NCI-H345 (cell line): ENCODE data around the gene MXD3.
A peak's percentile ranks its signal among the peaks of the same experiment; 100 is the strongest.

Experiments used
- DNase-seq: peaks from one replicate; lab custom pipeline; 2025; lab: John Stamatoyannopoulos, UW

MXD3 gene

DNA sequence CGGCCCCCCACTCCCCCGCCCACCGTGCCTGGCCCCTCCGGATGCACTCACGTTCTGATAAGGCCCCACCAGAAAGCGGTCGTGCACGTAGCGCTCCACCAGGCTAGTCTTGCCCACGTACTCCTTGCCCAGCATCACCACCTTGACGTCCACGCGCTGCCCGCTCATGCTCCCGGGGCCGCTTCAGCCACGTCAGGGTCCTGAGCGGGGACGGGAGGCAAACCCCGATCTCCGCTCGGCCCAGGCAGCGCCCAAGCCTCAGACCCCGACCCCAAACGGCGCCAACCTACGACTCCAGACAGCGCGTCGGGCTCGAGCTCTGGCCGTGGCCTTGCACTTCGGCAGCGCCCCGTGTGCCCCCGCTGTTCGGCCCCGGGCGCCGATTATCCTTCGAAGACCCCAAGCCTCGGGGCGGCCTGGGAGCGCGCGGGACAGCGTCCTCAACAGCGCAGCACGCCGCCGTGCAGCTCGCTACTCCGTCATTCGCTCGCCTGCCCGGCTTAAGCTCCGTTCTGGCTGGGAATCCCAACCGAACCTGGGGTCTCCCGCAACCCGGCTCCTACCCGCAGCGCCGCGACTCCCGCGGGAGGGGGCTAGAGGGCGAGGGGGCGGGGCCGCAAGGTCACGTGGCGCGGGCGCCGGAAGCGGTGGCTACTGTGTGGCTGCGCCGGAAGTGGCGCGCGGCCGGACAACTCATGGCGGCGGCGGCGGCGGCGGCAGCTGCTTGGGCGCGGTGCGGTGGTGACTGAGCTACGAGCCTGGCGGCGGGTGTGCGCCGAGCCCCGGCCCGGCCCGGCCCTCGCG, 8.4 kb downstream of the MXD3 start, which contains the start of the genes PRELID1 and RAB24:
Gene PRELID1 (plus strand): TSS at position 679 of the 804 bp plus-strand sequence. CDS start 187 bp downstream, outside the sequence.
Gene RAB24 (minus strand): TSS at position 599 of the 804 bp plus-strand sequence. CDS start 431 bp downstream, at position 168.
- DNase-seq = peak; percentile 92

GRCh38 chr5:177302354-177303110, 9.2 kb downstream of the MXD3 start:
- DNase-seq = no peak

DNA sequence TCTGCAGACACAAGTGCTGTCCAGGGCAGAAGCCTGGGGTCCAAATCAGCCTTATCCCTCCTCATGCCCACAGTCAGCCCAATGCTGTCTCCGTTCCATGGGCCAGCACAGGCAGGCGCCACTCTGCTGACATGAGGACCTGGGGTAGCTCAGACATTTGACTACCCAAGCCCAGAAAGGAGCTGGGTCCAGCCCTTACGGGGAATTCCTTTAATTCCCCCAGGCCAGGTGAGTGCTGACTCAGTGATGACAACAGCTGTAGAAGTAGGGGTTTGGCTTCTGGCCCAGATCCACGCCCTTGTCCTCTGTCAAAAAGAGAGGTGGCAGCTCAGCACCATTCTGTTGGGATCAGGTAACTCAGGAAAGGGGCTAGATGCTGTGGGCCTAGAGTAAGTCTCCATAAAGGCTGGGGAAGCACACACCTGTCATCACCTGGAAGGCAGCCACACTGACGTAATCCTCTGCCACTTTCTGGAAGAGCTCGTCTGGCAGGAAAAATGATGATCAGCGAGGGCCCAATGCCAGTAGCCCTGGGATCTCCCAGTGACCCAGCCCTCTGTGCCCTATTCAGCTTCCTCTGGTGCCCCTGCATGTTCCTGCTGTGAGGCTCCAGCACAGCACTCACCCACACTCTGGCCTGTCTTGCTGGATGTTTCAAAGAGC, 10.1 kb downstream of the MXD3 start:
- peak; percentile 96 for DNase-seq

- DNase-seq = no peak
These were observed 10.7 kb downstream of the MXD3 start for GRCh38 chr5:177300951-177301350.

- DNase-seq = no peak
These were observed 11.3 kb downstream of the MXD3 start for GRCh38 chr5:177300236-177300880.

- no peak for DNase-seq
These were observed 12.0 kb downstream of the MXD3 start for GRCh38 chr5:177299697-177300096.

GRCh38 chr5:177297922-177298321, 13.8 kb downstream of the MXD3 start:
- no peak for DNase-seq

DNA sequence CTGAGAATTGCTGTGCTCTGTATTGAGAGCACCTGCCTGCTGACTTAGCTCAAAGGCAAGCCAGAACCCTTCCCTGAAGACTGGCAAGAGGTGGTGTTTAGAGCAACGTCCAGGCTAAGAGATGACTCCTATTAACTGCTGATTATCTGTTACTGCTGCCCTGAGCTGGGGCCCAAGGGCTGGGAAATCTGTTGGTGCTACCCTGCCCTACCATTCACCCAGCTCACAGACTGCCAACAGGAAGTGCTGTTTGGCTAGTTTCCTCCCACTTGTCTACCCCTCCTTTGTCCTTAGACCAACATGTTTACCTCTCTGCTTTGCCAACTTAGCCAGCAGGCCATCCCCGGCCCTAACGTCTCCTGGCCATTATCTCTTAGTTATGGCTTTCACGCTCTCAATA, 15.1 kb downstream of the MXD3 start:
- DNase-seq = no peak

GRCh38 chr5:177295924-177296323, 15.8 kb downstream of the MXD3 start:
- no peak for DNase-seq

DNA sequence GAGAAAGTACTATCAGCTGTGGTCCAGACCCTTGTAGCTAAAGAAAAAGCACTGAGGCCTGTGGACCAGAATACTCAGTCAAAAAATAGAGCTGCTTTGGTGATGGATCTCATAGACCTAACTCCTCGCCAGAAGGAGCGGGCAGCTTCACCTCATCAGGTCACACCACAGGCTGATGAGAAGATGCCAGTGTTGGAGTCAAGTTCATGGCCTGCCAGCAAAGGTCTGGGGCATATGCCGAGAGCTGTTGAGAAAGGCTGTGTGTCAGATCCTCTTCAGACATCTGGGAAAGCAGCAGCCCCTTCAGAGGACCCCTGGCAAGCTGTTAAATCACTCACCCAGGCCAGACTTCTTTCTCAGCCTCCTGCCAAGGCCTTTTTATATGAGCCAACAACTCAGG, 17.1 kb downstream of the MXD3 start:
- DNase-seq = no peak

DNA sequence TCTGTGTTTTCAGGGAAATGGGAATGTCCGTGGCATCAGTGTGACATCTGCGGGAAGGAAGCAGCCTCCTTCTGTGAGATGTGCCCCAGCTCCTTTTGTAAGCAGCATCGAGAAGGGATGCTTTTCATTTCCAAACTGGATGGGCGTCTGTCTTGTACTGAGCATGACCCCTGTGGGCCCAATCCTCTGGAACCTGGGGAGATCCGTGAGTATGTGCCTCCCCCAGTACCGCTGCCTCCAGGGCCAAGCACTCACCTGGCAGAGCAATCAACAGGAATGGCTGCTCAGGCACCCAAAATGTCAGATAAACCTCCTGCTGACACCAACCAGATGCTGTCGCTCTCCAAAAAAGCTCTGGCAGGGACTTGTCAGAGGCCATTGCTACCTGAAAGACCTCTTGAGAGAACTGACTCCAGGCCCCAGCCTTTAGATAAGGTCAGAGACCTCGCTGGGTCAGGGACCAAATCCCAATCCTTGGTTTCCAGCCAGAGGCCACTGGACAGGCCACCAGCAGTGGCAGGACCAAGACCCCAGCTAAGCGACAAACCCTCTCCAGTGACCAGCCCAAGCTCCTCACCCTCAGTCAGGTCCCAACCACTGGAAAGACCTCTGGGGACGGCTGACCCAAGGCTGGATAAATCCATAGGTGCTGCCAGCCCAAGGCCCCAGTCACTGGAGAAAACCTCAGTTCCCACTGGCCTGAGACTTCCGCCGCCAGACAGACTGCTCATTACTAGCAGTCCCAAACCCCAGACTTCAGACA, 17.7 kb downstream of the MXD3 start:
- DNase-seq = no peak

DNA sequence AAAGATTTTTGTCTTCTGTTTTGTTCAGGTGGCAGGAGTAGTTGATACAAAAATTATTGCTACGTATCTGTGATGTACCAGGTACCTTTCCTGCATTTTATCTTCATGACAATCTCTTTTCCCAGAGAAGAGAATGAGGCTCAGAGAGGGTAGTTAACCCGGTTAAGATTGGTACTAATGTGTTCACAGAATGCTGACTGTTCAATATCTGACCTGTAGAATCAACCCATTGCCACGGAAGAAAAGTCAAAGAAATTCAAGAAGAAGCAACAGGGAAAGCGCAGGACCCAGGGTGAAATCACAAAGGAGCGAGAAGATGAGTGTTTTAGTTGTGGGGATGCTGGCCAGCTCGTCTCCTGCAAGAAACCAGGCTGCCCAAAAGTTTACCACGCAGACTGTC, 20.0 kb downstream of the MXD3 start:
- DNase-seq = no peak

GRCh38 chr5:177290816-177291596, 20.7 kb downstream of the MXD3 start:
- DNase-seq = no peak

GRCh38 chr5:177288191-177288590, 23.5 kb downstream of the MXD3 start:
- no peak for DNase-seq

- DNase-seq = no peak
These were observed 34.8 kb downstream of the MXD3 start for GRCh38 chr5:177276886-177277285.

GRCh38 chr5:177275883-177276282, 35.8 kb downstream of the MXD3 start:
- DNase-seq = no peak

- no peak for DNase-seq
These were observed 40.6 kb downstream of the MXD3 start for GRCh38 chr5:177271113-177271512.

GRCh38 chr5:177270653-177271052, 41.0 kb downstream of the MXD3 start:
- DNase-seq = no peak

GRCh38 chr5:177269976-177270375, 41.7 kb downstream of the MXD3 start:
- DNase-seq = no peak

- no peak for DNase-seq
These were observed 42.3 kb downstream of the MXD3 start for GRCh38 chr5:177269232-177269895.
